Midbrain (tissue), 1 donor: ENCODE measurements around the gene CHM.
"Not testable (repeated sequence)": the region's sequence is repeated elsewhere in the genome, so short reads cannot be mapped to it uniquely, and the experiment has no call there.

ENCODE experiments used
- DNase-seq: peaks from one replicate; lab custom pipeline; 2025; lab: John Stamatoyannopoulos, UW

The CHM gene, protein sequence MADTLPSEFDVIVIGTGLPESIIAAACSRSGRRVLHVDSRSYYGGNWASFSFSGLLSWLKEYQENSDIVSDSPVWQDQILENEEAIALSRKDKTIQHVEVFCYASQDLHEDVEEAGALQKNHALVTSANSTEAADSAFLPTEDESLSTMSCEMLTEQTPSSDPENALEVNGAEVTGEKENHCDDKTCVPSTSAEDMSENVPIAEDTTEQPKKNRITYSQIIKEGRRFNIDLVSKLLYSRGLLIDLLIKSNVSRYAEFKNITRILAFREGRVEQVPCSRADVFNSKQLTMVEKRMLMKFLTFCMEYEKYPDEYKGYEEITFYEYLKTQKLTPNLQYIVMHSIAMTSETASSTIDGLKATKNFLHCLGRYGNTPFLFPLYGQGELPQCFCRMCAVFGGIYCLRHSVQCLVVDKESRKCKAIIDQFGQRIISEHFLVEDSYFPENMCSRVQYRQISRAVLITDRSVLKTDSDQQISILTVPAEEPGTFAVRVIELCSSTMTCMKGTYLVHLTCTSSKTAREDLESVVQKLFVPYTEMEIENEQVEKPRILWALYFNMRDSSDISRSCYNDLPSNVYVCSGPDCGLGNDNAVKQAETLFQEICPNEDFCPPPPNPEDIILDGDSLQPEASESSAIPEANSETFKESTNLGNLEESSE

GRCh38 chrX:86047174-86047935 lies at the start of gene CHM:
Gene CHM, minus strand, starts transcription at chrX:86047558. Its CDS starts 26 bp downstream, at chrX:86047532.
- no peak for DNase-seq

- DNase-seq, result no peak
Measured at GRCh38 chrX:86078650-86079049, 31.3 kb upstream of the CHM start.

- no peak for DNase-seq
Measured at GRCh38 chrX:86066998-86067397, 19.6 kb upstream of the CHM start.

DNA sequence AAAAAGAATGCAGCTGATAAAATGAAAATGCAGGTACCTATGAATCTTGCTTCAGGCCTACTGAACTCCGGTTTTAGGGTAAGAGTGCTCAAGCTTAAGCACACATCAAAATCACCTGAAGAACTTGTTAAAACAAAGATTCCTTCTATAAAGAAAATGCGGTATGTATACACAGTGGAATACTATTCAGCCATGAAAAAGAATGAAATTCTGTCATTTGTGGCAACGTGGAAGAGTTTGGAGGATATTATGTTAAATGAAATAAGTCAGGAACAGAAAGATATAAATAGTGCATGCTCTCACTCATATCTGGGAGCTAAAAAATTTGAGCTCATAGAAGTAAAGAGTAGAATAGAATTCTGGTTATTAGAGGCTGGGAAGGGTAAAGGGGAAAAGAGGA lies 14.0 kb upstream of the CHM start:
- no peak for DNase-seq

DNA sequence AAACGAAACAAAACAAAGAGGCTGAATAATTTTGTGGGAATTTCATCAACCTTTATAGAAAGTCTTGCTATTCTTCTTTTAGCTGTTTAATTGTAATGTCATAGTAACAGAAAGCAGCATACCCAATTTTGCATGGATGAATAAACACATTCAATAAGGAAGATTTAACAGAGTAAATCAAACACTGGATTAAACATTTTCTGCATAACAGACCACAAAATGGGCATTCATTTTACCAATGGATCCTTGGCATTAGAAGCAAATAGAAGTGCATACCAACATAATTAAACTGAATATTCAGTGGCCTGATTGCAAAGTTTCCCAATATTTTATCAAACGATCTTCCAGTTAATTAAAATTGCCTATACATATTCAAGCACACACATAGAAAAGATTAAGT lies 4.4 kb upstream of the CHM start:
- no peak for DNase-seq

DNA sequence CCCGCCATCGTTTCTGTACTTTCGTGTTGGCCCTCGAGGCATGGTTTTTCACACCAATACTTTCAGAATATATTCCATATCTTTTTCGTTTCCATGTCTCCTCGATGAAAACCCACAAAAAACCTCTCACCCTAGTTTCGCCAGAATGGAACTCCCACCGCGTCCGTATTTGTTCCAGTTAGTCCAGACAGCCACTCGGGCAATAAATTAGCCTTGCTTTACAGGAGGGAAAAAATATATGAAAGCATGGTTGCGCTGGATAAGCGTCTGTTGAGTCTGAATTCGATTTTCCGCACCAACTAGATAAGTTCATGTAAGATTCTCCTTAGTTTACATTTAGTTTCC lies 550 bp upstream of the CHM start:
- no peak for DNase-seq

- no peak for DNase-seq
Measured at GRCh38 chrX:86044216-86044615, 3.1 kb downstream of the CHM start.

- no peak for DNase-seq
Measured at GRCh38 chrX:86039625-86040568, 7.5 kb downstream of the CHM start.

DNA sequence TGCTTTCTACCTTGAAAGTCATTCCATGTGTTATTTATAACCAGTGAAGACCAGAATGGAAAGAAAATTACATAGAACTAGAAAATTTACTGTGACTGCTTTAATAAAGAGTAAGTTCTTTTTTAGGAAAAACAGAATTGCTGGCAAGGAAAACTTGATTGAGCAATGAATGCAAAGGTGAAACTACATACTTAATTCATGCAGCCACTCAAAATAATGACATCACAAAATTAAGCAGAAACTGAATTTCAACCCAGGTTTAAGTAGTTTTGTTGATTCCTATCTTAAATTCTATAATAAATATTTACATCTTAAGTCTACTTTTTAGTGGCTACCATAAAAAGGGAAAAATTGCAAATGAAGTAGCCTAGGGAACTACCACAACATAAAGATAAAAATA lies 14.0 kb downstream of the CHM start:
- DNase-seq, result no peak

GRCh38 chrX:86028681-86029080 lies 18.7 kb downstream of the CHM start:
- DNase-seq, result no peak

DNA sequence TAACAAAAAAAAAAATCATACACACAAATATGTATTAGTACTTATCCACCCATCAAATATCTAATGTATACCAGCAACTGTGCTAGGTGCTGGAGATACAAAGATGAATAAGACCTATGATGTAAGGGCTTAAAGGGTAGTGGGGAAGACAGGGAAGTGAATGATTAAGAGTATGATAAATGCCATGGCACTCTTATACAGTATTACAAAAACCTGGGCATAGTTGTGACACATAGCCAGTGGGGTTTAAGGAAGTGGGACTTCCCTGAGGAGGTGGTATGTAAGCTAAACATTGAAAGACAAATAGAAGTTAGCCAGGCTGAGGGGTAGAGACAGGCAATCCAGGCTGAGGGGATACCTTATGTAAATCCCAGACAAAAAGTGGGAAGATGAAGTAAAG lies 23.5 kb downstream of the CHM start:
- no peak for DNase-seq

DNA sequence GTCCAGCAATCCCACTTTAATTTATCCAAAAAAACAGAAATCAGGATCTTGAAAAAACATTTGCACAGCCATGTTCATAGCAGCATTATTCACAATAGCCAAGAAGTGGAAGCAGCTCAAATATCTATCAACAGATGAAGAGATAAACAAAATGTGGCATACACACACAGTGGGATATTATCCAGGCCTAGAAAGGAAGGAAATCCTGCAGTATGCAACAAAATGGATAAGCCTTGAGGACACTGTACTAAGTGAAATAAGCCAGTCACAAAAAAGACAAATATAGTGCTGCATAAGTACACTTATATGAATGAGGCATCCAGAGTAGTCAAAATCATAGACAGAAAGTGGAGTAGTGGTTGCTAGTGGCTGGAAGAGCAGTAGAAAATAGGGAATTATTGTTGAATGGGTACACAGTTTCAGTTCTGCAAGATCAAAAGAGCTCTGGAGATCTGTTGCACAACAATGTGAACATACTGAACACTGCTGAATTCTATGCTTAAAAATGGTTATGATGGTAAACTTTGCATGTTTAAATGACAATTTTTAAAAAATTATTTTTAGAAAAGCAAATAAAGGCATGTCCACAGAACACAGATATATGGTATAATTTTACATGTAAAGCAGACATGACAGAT lies 25.6 kb downstream of the CHM start:
- no peak for DNase-seq

DNA sequence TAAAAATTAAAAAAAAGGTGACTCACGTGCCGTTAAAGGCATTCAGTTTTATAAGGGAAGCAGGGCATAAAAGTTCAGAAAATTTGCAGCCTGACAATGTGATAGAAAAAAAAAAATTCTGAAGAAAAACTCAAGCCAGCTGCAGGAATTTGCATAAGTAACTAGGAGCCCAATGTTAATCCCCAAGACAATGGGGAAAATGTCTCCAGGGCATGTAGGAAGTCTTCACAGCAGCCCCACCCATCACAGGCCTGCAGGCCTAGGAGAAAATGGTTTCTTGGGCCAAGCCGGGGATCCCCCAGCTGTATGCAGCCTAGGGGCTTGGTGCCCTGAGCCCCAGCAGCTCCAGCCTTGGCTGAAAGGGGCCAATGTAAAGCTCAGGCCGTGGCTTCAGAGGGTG lies 31.2 kb downstream of the CHM start:
- DNase-seq, result no peak

DNA sequence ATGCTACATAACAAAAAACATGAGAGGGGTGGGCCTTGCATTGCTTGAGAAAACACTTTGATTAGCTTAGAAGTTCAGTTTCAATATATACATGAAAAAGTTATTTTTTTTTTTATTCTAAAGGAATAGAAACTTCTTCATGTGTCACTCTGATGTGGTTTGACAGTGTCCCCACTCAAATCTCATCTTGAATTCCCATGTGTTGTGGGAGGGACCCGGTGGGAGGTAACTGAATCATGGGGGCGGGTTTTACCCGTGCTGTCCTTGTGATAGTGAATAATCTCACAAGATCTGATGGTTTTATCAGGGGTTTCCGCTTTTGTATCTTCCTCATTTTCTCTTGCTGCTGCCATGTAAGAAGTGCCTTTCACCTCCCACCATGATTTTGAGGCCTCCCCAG lies 32.4 kb downstream of the CHM start:
- not testable (repeated sequence) for DNase-seq

DNA sequence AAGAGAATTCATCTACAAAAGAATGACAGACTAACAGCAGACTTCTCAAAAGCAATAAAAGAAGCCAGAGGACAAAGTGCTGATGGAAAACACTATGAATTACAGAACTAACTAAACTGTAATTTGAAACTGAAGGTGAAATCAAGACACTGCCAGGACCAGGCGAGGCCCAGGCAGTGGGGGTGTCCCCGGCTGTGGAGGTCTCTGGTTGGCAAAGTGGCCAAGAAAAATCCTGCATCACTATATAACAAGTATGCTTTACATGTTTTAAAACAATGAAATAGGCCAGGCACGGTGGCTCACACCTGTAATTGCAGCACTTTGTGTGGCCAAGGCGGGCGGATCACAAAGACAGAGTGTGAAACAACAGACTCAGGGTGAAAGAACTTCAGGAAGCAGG lies 32.9 kb downstream of the CHM start:
- no peak for DNase-seq

DNA sequence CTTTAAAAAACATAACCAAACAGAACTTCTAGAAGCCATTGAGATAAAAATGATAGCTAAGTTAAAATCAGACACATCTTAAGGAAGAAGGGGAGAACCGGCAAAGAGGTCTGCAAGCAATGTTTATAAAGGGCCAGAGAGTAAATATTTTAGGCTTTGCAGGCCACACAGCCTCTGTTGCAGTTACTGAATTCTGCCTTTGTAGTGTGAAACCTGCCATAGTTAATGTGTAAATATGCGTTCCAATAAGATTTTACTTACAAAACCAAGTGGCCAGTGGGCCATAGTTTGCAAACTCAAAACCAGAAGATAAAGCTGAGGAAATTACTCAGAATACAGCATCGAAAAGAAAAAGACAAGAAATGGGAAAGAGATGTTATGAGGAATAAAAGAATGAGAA lies 33.6 kb downstream of the CHM start:
- DNase-seq, result no peak

- no peak for DNase-seq
Measured at GRCh38 chrX:86012188-86012587, 35.2 kb downstream of the CHM start.

DNA sequence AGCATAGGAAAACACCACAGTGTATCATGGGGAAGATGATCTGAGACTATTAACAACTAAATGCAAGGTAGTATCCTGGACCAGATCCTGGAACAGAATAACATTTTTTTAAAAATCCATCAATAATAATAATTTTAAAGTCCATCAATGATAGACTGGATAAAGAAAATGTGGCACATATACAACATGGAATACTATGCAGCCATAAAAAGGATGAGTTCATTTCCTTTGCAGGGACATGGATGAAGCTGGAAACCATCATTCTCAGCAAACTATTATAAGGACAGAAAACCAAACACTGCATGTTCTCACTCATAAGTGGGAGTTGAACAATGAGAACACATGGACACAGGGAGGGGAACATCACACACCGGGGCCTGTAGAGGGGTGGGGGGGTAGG lies 37.6 kb downstream of the CHM start:
- not testable (repeated sequence) for DNase-seq

DNA sequence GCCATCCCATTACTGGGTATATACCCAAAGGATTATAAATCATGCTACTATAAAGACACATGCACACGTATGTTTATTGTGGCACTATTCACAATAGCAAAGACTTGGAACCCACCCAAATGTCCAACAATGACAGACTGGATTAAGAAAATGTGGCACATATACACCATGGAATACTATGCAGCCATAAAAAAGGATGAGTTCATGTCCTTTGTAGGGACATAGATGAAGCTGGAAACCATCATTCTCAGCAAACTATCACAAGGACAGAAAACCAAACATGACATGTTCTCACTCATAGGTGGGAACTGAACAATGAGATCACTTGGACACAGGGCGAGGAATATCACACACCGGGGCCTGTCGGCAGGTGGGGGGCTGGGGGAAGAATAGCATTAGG lies 39.5 kb downstream of the CHM start:
- DNase-seq, result not testable (repeated sequence)

GRCh38 chrX:86002076-86002896 lies 45.1 kb downstream of the CHM start:
- DNase-seq, result no peak

- DNase-seq, result no peak
Measured at GRCh38 chrX:85998954-85999353, 48.4 kb downstream of the CHM start.
